ENCODE data around the gene RORB.

The RORB gene

GRCh38 chr9:74672237-74672636, 175.1 kb downstream of the RORB start:
- Histone ChIP-seq H3K4me3 (ENCODE audit: low read depth, low read length) (no peak overlapping the region), H3K9me3 (ENCODE audit: control insufficient read depth, insufficient read depth, low read length) (no peaks in the 10 kb centered on the region), H3K4me1 (ENCODE audit: control insufficient read depth, insufficient read depth, low read length) (no peaks in the 10 kb centered on the region), H3K27me3 (ENCODE audit: control insufficient read depth, insufficient read depth, low read length) (no peaks in the 10 kb centered on the region), H3K9ac (ENCODE audit: low read depth, low read length) (no peak overlapping the region), H3K36me3 (ENCODE audit: control insufficient read depth, insufficient read depth, low read length) (no peaks in the 10 kb centered on the region)

- no peaks in the 10 kb centered on the region for H3K9me3 ChIP-seq (ENCODE audit: control insufficient read depth, insufficient read depth, low read length)
- H3K4me3 ChIP-seq (ENCODE audit: low read depth, low read length) = no peak overlapping the region
- no peak overlapping the region for H3K9ac ChIP-seq (ENCODE audit: low read depth, low read length)
- H3K27me3 ChIP-seq (ENCODE audit: control insufficient read depth, insufficient read depth, low read length) = no peaks in the 10 kb centered on the region
- no peaks in the 10 kb centered on the region for H3K36me3 ChIP-seq (ENCODE audit: control insufficient read depth, insufficient read depth, low read length)
- H3K4me1 ChIP-seq (ENCODE audit: control insufficient read depth, insufficient read depth, low read length) = no peaks in the 10 kb centered on the region
Observed at GRCh38 chr9:74674077-74674476, 176.9 kb downstream of the RORB start.

- Histone ChIP-seq H3K9ac (ENCODE audit: low read depth, low read length) (no peak overlapping the region), H3K27me3 (ENCODE audit: control insufficient read depth, insufficient read depth, low read length) (no peaks in the 10 kb centered on the region), H3K4me1 (ENCODE audit: control insufficient read depth, insufficient read depth, low read length) (no peaks in the 10 kb centered on the region), H3K36me3 (ENCODE audit: control insufficient read depth, insufficient read depth, low read length) (no peaks in the 10 kb centered on the region), H3K9me3 (ENCODE audit: control insufficient read depth, insufficient read depth, low read length) (no peaks in the 10 kb centered on the region), H3K4me3 (ENCODE audit: low read depth, low read length) (no peak overlapping the region)
Observed at GRCh38 chr9:74681906-74682305, 184.8 kb downstream of the RORB start.

- Histone ChIP-seq H3K4me3 (ENCODE audit: low read depth, low read length) (no peak overlapping the region), H3K9ac (ENCODE audit: low read depth, low read length) (no peak overlapping the region), H3K27me3 (ENCODE audit: control insufficient read depth, insufficient read depth, low read length) (no peaks in the 10 kb centered on the region), H3K4me1 (ENCODE audit: control insufficient read depth, insufficient read depth, low read length) (no peaks in the 10 kb centered on the region), H3K36me3 (ENCODE audit: control insufficient read depth, insufficient read depth, low read length) (no peaks in the 10 kb centered on the region), H3K9me3 (ENCODE audit: control insufficient read depth, insufficient read depth, low read length) (no peaks in the 10 kb centered on the region)
Observed at GRCh38 chr9:74683322-74683721, 186.2 kb downstream of the RORB start.

- no peaks in the 10 kb centered on the region for H3K4me1 ChIP-seq (ENCODE audit: control insufficient read depth, insufficient read depth, low read length)
- no peaks in the 10 kb centered on the region for H3K9me3 ChIP-seq (ENCODE audit: control insufficient read depth, insufficient read depth, low read length)
- H3K9ac ChIP-seq (ENCODE audit: low read depth, low read length) = no peak overlapping the region
- no peaks in the 10 kb centered on the region for H3K27me3 ChIP-seq (ENCODE audit: control insufficient read depth, insufficient read depth, low read length)
- H3K4me3 ChIP-seq (ENCODE audit: low read depth, low read length) = no peak overlapping the region
- H3K36me3 ChIP-seq (ENCODE audit: control insufficient read depth, insufficient read depth, low read length) = no peaks in the 10 kb centered on the region
Observed at GRCh38 chr9:74691058-74691457, 193.9 kb downstream of the RORB start.

- no peaks in the 10 kb centered on the region for H3K27me3 ChIP-seq (ENCODE audit: control insufficient read depth, insufficient read depth, low read length)
- no peaks in the 10 kb centered on the region for H3K4me1 ChIP-seq (ENCODE audit: control insufficient read depth, insufficient read depth, low read length)
- no peak overlapping the region for H3K9ac ChIP-seq (ENCODE audit: low read depth, low read length)
- no peak overlapping the region for H3K4me3 ChIP-seq (ENCODE audit: low read depth, low read length)
- H3K36me3 ChIP-seq (ENCODE audit: control insufficient read depth, insufficient read depth, low read length) = no peaks in the 10 kb centered on the region
- H3K9me3 ChIP-seq (ENCODE audit: control insufficient read depth, insufficient read depth, low read length) = no peaks in the 10 kb centered on the region
Observed at GRCh38 chr9:74696520-74696919, 199.4 kb downstream of the RORB start.

- no peak overlapping the region for H3K4me3 ChIP-seq (ENCODE audit: low read depth, low read length)
- H3K9ac ChIP-seq (ENCODE audit: low read depth, low read length) = no peak overlapping the region
- no peaks in the 10 kb centered on the region for H3K9me3 ChIP-seq (ENCODE audit: control insufficient read depth, insufficient read depth, low read length)
Observed at GRCh38 chr9:74697535-74697934, 200.4 kb downstream of the RORB start.

GRCh38 chr9:74711341-74711740, 214.2 kb downstream of the RORB start:
- no peak overlapping the region for H3K4me3 ChIP-seq (ENCODE audit: low read depth, low read length)
- H3K4me1 ChIP-seq (ENCODE audit: control insufficient read depth, insufficient read depth, low read length) = no peaks in the 10 kb centered on the region
- no peak overlapping the region for H3K9ac ChIP-seq (ENCODE audit: low read depth, low read length)
- H3K27me3 ChIP-seq (ENCODE audit: control insufficient read depth, insufficient read depth, low read length) = no peaks in the 10 kb centered on the region
- no peaks in the 10 kb centered on the region for H3K36me3 ChIP-seq (ENCODE audit: control insufficient read depth, insufficient read depth, low read length)
- H3K9me3 ChIP-seq (ENCODE audit: control insufficient read depth, insufficient read depth, low read length) = no peaks in the 10 kb centered on the region

More at GRCh38 chr9:74697535-74697934, 200.4 kb downstream of the RORB start:
- Histone ChIP-seq H3K4me1 (ENCODE audit: control insufficient read depth, insufficient read depth, low read length) (no peaks in the 10 kb centered on the region), H3K27me3 (ENCODE audit: control insufficient read depth, insufficient read depth, low read length) (no peaks in the 10 kb centered on the region), H3K36me3 (ENCODE audit: control insufficient read depth, insufficient read depth, low read length) (no peaks in the 10 kb centered on the region)

GRCh38 chr9:74718709-74719108, 221.6 kb downstream of the RORB start:
- H3K9ac ChIP-seq (ENCODE audit: low read depth, low read length) = no peak overlapping the region
- no peaks in the 10 kb centered on the region for H3K36me3 ChIP-seq (ENCODE audit: control insufficient read depth, insufficient read depth, low read length)
- H3K27me3 ChIP-seq (ENCODE audit: control insufficient read depth, insufficient read depth, low read length) = no peaks in the 10 kb centered on the region
- H3K9me3 ChIP-seq (ENCODE audit: control insufficient read depth, insufficient read depth, low read length) = no peaks in the 10 kb centered on the region
- H3K4me3 ChIP-seq (ENCODE audit: low read depth, low read length) = no peak overlapping the region
- no peaks in the 10 kb centered on the region for H3K4me1 ChIP-seq (ENCODE audit: control insufficient read depth, insufficient read depth, low read length)

- no peak overlapping the region for H3K9ac ChIP-seq (ENCODE audit: low read depth, low read length)
- no peaks in the 10 kb centered on the region for H3K36me3 ChIP-seq (ENCODE audit: control insufficient read depth, insufficient read depth, low read length)
- H3K4me3 ChIP-seq (ENCODE audit: low read depth, low read length) = no peak overlapping the region
- no peaks in the 10 kb centered on the region for H3K4me1 ChIP-seq (ENCODE audit: control insufficient read depth, insufficient read depth, low read length)
- no peaks in the 10 kb centered on the region for H3K9me3 ChIP-seq (ENCODE audit: control insufficient read depth, insufficient read depth, low read length)
- no peaks in the 10 kb centered on the region for H3K27me3 ChIP-seq (ENCODE audit: control insufficient read depth, insufficient read depth, low read length)
Observed at GRCh38 chr9:74719306-74719705, 222.2 kb downstream of the RORB start.

- H3K4me3 ChIP-seq (ENCODE audit: low read depth, low read length) = no peak overlapping the region
- no peaks in the 10 kb centered on the region for H3K4me1 ChIP-seq (ENCODE audit: control insufficient read depth, insufficient read depth, low read length)
- no peaks in the 10 kb centered on the region for H3K36me3 ChIP-seq (ENCODE audit: control insufficient read depth, insufficient read depth, low read length)
- H3K9ac ChIP-seq (ENCODE audit: low read depth, low read length) = no peak overlapping the region
- no peaks in the 10 kb centered on the region for H3K27me3 ChIP-seq (ENCODE audit: control insufficient read depth, insufficient read depth, low read length)
- no peaks in the 10 kb centered on the region for H3K9me3 ChIP-seq (ENCODE audit: control insufficient read depth, insufficient read depth, low read length)
Observed at GRCh38 chr9:74721696-74722660, 224.8 kb downstream of the RORB start.

GRCh38 chr9:74724317-74724716, 227.2 kb downstream of the RORB start:
- H3K27me3 ChIP-seq (ENCODE audit: control insufficient read depth, insufficient read depth, low read length) = no peaks in the 10 kb centered on the region
- H3K4me1 ChIP-seq (ENCODE audit: control insufficient read depth, insufficient read depth, low read length) = peaks cover 10% of the 10 kb centered on the region
- no peaks in the 10 kb centered on the region for H3K9me3 ChIP-seq (ENCODE audit: control insufficient read depth, insufficient read depth, low read length)
- no peak overlapping the region for H3K4me3 ChIP-seq (ENCODE audit: low read depth, low read length)
- no peak overlapping the region for H3K9ac ChIP-seq (ENCODE audit: low read depth, low read length)
- no peaks in the 10 kb centered on the region for H3K36me3 ChIP-seq (ENCODE audit: control insufficient read depth, insufficient read depth, low read length)
